HEK293T (cell line): Measurements from ENCODE around the gene CDK14.

Source experiments
- ARNT ChIP-seq: fragments of 450-650 bp; IDR thresholded peaks from 2 replicates; pipeline ENCODE4 v1.6.1; 2017; ENCODE audit warnings: mild to moderate bottlenecking
- BHLHE40 ChIP-seq: fragments of 450-650 bp; IDR thresholded peaks from 2 replicates; pipeline ENCODE4 v1.6.1; 2016; ENCODE audit warnings: mild to moderate bottlenecking, moderate library complexity, borderline replicate concordance
- CTBP1 ChIP-seq: fragments of 450-650 bp; IDR thresholded peaks from 2 replicates; pipeline ENCODE4 v1.6.1; 2016; ENCODE audit warnings: borderline replicate concordance
- FOXK2 ChIP-seq: fragments of 450-650 bp; IDR thresholded peaks from 2 replicates; pipeline ENCODE4 v1.6.1; 2016; ENCODE audit warnings: mild to moderate bottlenecking
- HDGF ChIP-seq: fragments of 450-650 bp; IDR thresholded peaks from 2 replicates; pipeline ENCODE4 v1.6.1; 2017; ENCODE audit warnings: antibody characterized with exemption, borderline replicate concordance
- LEF1 ChIP-seq: fragments of 450-650 bp; IDR thresholded peaks from 2 replicates; pipeline ENCODE4 v1.6.1; 2017; ENCODE audit warnings: mild to moderate bottlenecking, borderline replicate concordance
- NFRKB ChIP-seq: fragments of 450-650 bp; IDR thresholded peaks from 2 replicates; pipeline ENCODE4 v1.6.1; 2016; ENCODE audit warnings: mild to moderate bottlenecking, moderate library complexity
- PKNOX1 ChIP-seq: fragments of 450-650 bp; IDR thresholded peaks from 2 replicates; pipeline ENCODE4 v1.6.1; 2016
- SP1 ChIP-seq: fragments of 450-650 bp; IDR thresholded peaks from 2 replicates; pipeline ENCODE4 v1.6.1; 2017
- TARDBP ChIP-seq: fragments of 450-650 bp; IDR thresholded peaks from 2 replicates; pipeline ENCODE4 v1.6.1; 2016

GRCh38 chr7:90587766-90588165 is 8.4 kb upstream of the CDK14 start:
- TF ChIP-seq BHLHE40 (no peak), NFRKB (no peak), HDGF (no peak), FOXK2 (no peak), TARDBP (no peak), PKNOX1 (no peak), LEF1 (no peak), CTBP1 (no peak), ARNT (no peak), SP1 (no peak)
